ENCODE results near the gene SUMF2. TPM values are rescaled to one million over a fixed set of nuclear protein-coding genes. Genes with fewer than 3 reads are reported as not detected.
A peak's percentile ranks its signal among the peaks of the same experiment; 100 is the strongest.
"Not testable (repeated sequence)": the region's sequence is repeated elsewhere in the genome, so short reads cannot be mapped to it uniquely, and the experiment has no call there.

Gene SUMF2
- total RNA-seq, 4 donors from 2014 or later = 61.2 to 110 (median 86.5) TPM

DNA sequence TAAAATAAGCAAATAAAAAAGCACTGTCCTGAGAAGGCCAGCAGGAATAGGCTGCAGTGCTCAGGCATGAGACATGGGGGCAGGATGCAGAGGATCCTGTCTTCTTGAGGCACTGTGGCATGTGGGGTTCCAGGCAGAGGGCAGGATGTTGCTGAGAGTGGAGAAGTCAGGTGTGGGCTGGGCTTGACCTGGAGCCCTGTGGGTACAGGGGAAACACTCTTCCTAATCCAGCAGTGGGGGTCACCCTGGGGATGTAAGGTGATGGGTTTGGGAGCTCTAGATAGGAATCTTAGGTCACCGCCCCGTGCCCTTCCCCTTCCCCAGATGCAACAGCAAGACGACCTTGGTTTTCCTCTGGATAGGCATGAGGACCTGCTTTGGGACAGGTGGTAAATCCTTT, 13.6 kb downstream of the SUMF2 start:
- intact Hi-C loops (cut with DNase I; ENCODE audit: low total_unique reads) = loop anchor here (5.0 kb wide), 1 partner anchor 75 kb away; no protein-coding TSS in a partner anchor
- H3K4me3 ChIP-seq = no peak overlapping the region
- H3K4me1 ChIP-seq = peaks cover 0 to 5% of the 10 kb centered on the region in 2 donors
- no peaks in the 10 kb centered on the region for H3K36me3 ChIP-seq
- no peak for DNase-seq
- H3K27me3 ChIP-seq = no peaks in the 10 kb centered on the region
- no peaks in the 10 kb centered on the region for H3K9me3 ChIP-seq
- no peak overlapping the region for H3K27ac ChIP-seq
- TF ChIP-seq POLR2A (IDR thresholded peaks at IDR 0.05) = no peak
- TF ChIP-seq, protein P1, sequence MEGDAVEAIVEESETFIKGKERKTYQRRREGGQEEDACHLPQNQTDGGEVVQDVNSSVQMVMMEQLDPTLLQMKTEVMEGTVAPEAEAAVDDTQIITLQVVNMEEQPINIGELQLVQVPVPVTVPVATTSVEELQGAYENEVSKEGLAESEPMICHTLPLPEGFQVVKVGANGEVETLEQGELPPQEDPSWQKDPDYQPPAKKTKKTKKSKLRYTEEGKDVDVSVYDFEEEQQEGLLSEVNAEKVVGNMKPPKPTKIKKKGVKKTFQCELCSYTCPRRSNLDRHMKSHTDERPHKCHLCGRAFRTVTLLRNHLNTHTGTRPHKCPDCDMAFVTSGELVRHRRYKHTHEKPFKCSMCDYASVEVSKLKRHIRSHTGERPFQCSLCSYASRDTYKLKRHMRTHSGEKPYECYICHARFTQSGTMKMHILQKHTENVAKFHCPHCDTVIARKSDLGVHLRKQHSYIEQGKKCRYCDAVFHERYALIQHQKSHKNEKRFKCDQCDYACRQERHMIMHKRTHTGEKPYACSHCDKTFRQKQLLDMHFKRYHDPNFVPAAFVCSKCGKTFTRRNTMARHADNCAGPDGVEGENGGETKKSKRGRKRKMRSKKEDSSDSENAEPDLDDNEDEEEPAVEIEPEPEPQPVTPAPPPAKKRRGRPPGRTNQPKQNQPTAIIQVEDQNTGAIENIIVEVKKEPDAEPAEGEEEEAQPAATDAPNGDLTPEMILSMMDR (IDR thresholded peaks at IDR 0.05) = no peak

DNA sequence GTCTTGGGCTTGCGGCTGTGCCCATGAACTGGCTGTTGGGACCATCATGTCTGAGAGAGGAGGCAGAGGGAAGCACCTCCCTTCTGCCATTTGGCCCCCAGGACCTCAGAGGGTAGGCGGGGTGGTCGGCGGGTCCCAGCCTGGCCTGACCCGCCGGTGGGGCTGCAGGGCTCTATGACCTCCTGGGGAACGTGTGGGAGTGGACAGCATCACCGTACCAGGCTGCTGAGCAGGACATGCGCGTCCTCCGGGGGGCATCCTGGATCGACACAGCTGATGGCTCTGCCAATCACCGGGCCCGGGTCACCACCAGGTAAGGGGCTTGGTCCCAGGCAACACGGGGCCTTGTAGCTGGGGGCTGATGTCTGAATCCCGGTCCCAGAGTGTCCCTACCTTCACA, 14.1 kb downstream of the SUMF2 start:
- no peak for TF ChIP-seq POLR2A (IDR thresholded peaks at IDR 0.05)
- TF ChIP-seq, protein P1 (IDR thresholded peaks at IDR 0.05) = no peak
- intact Hi-C loops (cut with DNase I; ENCODE audit: low total_unique reads) = loop anchor here (5.0 kb wide), 1 partner anchor 76 kb away; no protein-coding TSS in a partner anchor
- Histone ChIP-seq H3K27me3 (no peaks in the 10 kb centered on the region), H3K4me1 (peaks cover 0 to 5% of the 10 kb centered on the region in 2 donors), H3K9me3 (no peaks in the 10 kb centered on the region), H3K36me3 (no peaks in the 10 kb centered on the region), H3K4me3 (no peak overlapping the region), H3K27ac (no peak overlapping the region)
- no peak for DNase-seq

DNA sequence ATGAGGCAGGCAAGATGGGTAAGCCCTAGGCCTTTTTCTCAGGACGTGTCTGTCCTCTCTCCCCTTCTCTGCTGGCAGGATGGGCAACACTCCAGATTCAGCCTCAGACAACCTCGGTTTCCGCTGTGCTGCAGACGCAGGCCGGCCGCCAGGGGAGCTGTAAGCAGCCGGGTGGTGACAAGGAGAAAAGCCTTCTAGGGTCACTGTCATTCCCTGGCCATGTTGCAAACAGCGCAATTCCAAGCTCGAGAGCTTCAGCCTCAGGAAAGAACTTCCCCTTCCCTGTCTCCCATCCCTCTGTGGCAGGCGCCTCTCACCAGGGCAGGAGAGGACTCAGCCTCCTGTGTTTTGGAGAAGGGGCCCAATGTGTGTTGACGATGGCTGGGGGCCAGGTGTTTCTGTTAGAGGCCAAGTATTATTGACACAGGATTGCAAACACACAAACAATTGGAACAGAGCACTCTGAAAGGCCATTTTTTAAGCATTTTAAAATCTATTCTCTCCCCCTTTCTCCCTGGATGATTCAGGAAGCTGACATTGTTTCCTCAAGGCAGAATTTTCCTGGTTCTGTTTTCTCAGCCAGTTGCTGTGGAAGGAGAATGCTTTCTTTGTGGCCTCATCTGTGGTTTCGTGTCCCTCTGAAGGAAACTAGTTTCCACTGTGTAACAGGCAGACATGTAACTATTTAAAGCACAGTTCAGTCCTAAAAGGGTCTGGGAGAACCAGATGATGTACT, 15.5 kb downstream of the SUMF2 start:
- Histone ChIP-seq H3K4me3 (no peak overlapping the region), H3K36me3 (no peaks in the 10 kb centered on the region), H3K4me1 (peaks cover 0 to 5% of the 10 kb centered on the region in 2 donors), H3K27me3 (no peaks in the 10 kb centered on the region), H3K27ac (peak overlapping the region; percentile 10 to 73), H3K9me3 (no peaks in the 10 kb centered on the region)
- TF ChIP-seq POLR2A (IDR thresholded peaks at IDR 0.05) = no peak
- TF ChIP-seq, protein P1 (IDR thresholded peaks at IDR 0.05) = peak; percentile 16 to 60 (median 42)
- DNase-seq = peak; percentile 53 to 60
- intact Hi-C loops (cut with DNase I; ENCODE audit: low total_unique reads) = loop anchor here (5.0 kb wide), 1 partner anchor 77 kb away; no protein-coding TSS in a partner anchor

DNA sequence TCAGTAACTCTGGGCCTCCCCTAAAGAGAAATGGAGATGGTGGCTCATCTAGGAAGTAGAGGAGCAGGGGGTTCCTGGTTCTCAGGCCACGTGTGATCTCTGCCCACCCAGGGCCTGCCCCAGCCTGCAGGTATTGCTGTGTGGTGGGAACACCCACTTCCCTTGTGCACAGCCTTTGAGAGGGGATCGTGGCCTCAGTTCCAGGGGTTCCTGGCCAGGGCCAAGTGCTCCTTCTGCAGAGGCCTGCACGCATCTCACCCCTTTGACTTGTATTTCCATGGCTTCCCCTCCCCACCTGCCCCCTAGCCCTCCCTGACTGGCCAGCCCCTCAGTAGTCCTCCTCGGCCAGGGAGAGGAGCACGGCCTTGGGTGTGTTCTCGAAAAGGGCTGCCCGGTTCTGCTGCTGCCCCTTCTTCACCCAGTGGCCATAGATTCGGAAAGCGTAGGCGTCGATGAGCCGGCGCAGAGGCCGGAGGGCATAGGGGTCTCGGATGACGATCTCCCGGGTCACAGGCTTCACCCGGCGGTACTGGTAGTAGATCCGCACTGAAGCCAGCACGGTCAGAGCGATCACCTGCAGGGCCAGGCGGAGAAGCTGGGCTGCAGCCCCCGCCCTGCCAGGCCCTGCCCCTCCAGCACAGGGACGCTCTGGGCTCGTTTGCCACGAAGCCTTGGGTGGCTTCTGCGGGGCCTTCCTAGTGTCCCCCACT, 16.8 kb downstream of the SUMF2 start:
- H3K27me3 ChIP-seq; H3K4me1 ChIP-seq; DNase-seq; intact Hi-C loops (cut with DNase I; ENCODE audit: low total_unique reads); H3K4me3 ChIP-seq; H3K9me3 ChIP-seq; H3K36me3 ChIP-seq: not testable (repeated sequence)
- H3K27ac ChIP-seq = peak overlapping the region in 1 of 2 donors; percentile 73

DNA sequence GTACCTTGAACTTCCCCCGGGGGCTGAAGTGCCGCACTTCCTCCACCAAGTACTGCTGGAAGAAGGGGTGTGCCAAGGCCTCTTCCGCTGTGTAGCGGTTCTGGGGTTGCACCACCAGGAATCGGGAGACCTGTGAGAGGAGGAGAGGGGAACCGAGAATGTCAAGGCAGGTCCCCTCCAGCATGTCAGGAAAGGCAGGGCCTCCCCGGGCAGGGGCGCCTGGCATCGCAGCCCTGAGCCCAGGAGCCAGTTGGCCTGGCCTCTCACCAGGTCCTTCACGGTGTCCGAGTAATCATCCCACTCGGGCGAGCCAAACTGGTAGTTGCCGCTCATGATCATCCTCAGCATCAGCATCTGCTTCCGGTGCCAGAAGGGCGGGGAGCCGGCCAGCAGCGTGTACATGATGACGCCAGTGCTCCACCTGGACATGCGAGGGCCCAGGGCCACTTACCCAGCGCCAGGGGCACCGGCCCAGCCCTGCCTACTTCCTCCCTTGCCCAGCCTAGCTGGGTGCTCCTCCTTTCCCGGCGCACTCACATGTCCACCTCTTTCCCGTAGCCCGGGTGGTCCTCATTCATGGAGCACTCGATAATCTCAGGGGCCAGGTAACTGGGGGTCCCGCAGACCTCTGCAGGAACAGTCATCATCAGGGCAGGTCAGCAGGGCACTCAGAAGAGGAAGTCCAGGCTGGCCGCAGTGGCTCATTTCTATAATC, 17.7 kb downstream of the SUMF2 start:
- no peaks in the 10 kb centered on the region for H3K27me3 ChIP-seq
- H3K4me1 ChIP-seq = peaks cover 0 to 5% of the 10 kb centered on the region in 2 donors
- H3K4me3 ChIP-seq = no peak overlapping the region
- intact Hi-C loops (cut with DNase I; ENCODE audit: low total_unique reads) = no loop called here
- no peaks in the 10 kb centered on the region for H3K9me3 ChIP-seq
- H3K27ac ChIP-seq = no peak overlapping the region
- DNase-seq = no peak
- H3K36me3 ChIP-seq = no peaks in the 10 kb centered on the region
- TF ChIP-seq POLR2A (IDR thresholded peaks at IDR 0.05) = no peak
- TF ChIP-seq, protein P1 (IDR thresholded peaks at IDR 0.05) = no peak
